ENCODE results near the gene PICK1.

PICK1 gene

GRCh38 chr22:38120359-38121110, 63.3 kb downstream of the PICK1 start:
- no peak for DNase-seq

- no peak for DNase-seq
These were observed 65.4 kb downstream of the PICK1 start for GRCh38 chr22:38122616-38123015.

GRCh38 chr22:38124236-38124974, 67.2 kb downstream of the PICK1 start:
- no peak for DNase-seq

GRCh38 chr22:38125038-38125610, 67.9 kb downstream of the PICK1 start:
- no peak for DNase-seq

Data from DMS79 treated with DMSO at 0.1 percent for 48 hours (cell line).